HepG2 (cell line): ENCODE measurements around the gene MGST1. TPM values are rescaled to one million over a fixed set of nuclear protein-coding genes. Genes with fewer than 3 reads are reported as not detected.

Experiments
- ATAC-seq: fragments of 200-7000 bp; cut with Tn5 transposase; 3 replicates; pipeline ENCODE4 v1.9.1; 2020; ENCODE audit warnings: mild to moderate bottlenecking, moderate library complexity
- BruUV-seq: library from RNA; stranded (reverse); fragments of 400-500 nt; replicated peaks from 2 replicates; lab custom pipeline; 2021; lab: Mats Ljungman, UMichigan
- CTCF ChIA-PET: fragments of 300-600 bp; formaldehyde crosslinking; extraction: SDS; loops from one replicate; lab custom pipeline; 2021; ENCODE audit warnings: low total read pairs, inconsistent platforms, low intra/inter-chr PET ratio; lab: Yijun Ruan, JAX
- POLR2A ChIA-PET: fragments of 350-600 bp; sonication (Branson Sonifier 250); formaldehyde crosslinking; loops from one replicate; lab custom pipeline; 2020; ENCODE audit warnings: antibody characterized with exemption, inconsistent platforms; lab: Yijun Ruan, JAX
- DNase-seq: peaks from one replicate; pipeline ENCODE4 v3.0.0-alpha.2; 2015; ENCODE audit warnings: low spot score
- FAIRE-seq: peaks from 3 replicates; lab custom pipeline; 2011; peaks lifted over from hg19 to GRCh38; lab: Jason Lieb, UNC
- H2AFZ ChIP-seq: one replicate; pipeline ENCODE4 v1.6.1; 2011; ENCODE audit warnings: low read length, inconsistent platforms
- H3K27ac ChIP-seq: fragments of 300-600 bp; 3 replicates; pipeline ENCODE4 v1.8.0; 2011; ENCODE audit warnings: mixed run types, mild to moderate bottlenecking, mixed read lengths, low read length, inconsistent platforms; ENCODE audit not compliant: insufficient read depth; ENCODE audit errors: extremely low read length
- H3K27me3 ChIP-seq, 2 experiments: fragments of 200-600 bp in 1 of 2; 2 replicates in 1 of 2; 3 replicates in 1 of 2; pipeline versions ENCODE4 v1.6.0 to v1.8.0; 2011; ENCODE audit warnings: low read length in 2 of 2, mild to moderate bottlenecking in 2 of 2, moderate library complexity in 2 of 2, inconsistent platforms in 1 of 2; ENCODE audit not compliant: insufficient read depth in 2 of 2, control insufficient read depth in 1 of 2
- H3K36me3 ChIP-seq, 2 experiments: fragments of 200-600 bp in 1 of 2; replicated peaks in 1 of 2; 2 replicates in 1 of 2; 3 replicates in 1 of 2; pipeline versions ENCODE4 v1.5.1 to v1.8.0; 2011; ENCODE audit warnings: low read length in 2 of 2, inconsistent platforms in 1 of 2; ENCODE audit not compliant: insufficient read depth in 2 of 2, control insufficient read depth in 1 of 2
- H3K4me1 ChIP-seq: 2 replicates; pipeline ENCODE4 v1.5.1; 2012; ENCODE audit warnings: low read length, inconsistent platforms; ENCODE audit not compliant: insufficient read depth
- H3K4me2 ChIP-seq: 2 replicates; pipeline ENCODE4 v1.6.0; 2011; ENCODE audit warnings: low read depth, low read length, inconsistent platforms
- H3K4me3 ChIP-seq, 3 experiments: fragments of 200-600 bp in 1 of 3; sonication (generic), shearing (Covaris generic) in 1 of 3; replicated peaks in 1 of 3; 2 replicates each; pipeline ENCODE4 v1.5.1; 2011 to 2016; ENCODE audit warnings: low read length in 3 of 3, inconsistent platforms in 2 of 3, low read depth in 2 of 3, mild to moderate bottlenecking in 2 of 3, control low read depth in 1 of 3, mixed read lengths in 1 of 3; ENCODE audit not compliant: insufficient read depth in 1 of 3
- H3K79me2 ChIP-seq: one replicate; pipeline ENCODE4 v1.6.1; 2011; ENCODE audit warnings: low read length, inconsistent platforms; ENCODE audit not compliant: insufficient read depth
- H3K9ac ChIP-seq: 2 replicates; pipeline ENCODE4 v1.6.0; 2011; ENCODE audit warnings: mild to moderate bottlenecking, low read depth, low read length, inconsistent platforms; ENCODE audit not compliant: insufficient read depth
- H3K9me3 ChIP-seq: 2 replicates; pipeline ENCODE4 v1.5.1; 2012; ENCODE audit warnings: mild to moderate bottlenecking, low read length
- H4K20me1 ChIP-seq: 2 replicates; pipeline ENCODE4 v1.6.0; 2011; ENCODE audit warnings: inconsistent platforms, mild to moderate bottlenecking, low read length, moderate library complexity; ENCODE audit not compliant: insufficient read depth
- CBX1 ChIP-seq: IDR thresholded peaks from one replicate; pipeline ENCODE4 v1.6.1; 2016; ENCODE audit warnings: antibody characterized with exemption, low read depth
- CCAR2 ChIP-seq: fragments of 200-400 bp; formaldehyde crosslinking; optimal IDR thresholded peaks from 2 replicates; pipeline ENCODE3; 2018; ENCODE audit warnings: low read depth, mild to moderate bottlenecking, low read length, moderate library complexity
- CEBPB ChIP-seq: IDR thresholded peaks from 2 replicates; pipeline ENCODE4 v1.6.1; 2011; ENCODE audit warnings: low read depth, low read length, improper control_type of control experiment, borderline replicate concordance
- CEBPG ChIP-seq: IDR thresholded peaks from 2 replicates; pipeline ENCODE4 v1.6.1; 2016
- DNMT3B ChIP-seq: conservative IDR thresholded peaks from 2 replicates; pipeline ENCODE4 v1.6.1; 2016; ENCODE audit warnings: missing biosample characterization, control low read depth
- DRAP1 ChIP-seq: IDR thresholded peaks from 2 replicates; pipeline ENCODE4 v1.6.1; 2016; ENCODE audit warnings: missing genetic modification reagents, missing compliant biosample characterization
- HMG20B ChIP-seq: conservative IDR thresholded peaks from 2 replicates; pipeline ENCODE4 v1.6.1; 2016; ENCODE audit warnings: missing genetic modification reagents, missing compliant biosample characterization
- NFE2L2 ChIP-seq: fragments of 150-350 bp; IDR thresholded peaks from 2 replicates; pipeline ENCODE4 v1.6.1; 2014; ENCODE audit warnings: low read length
- PATZ1 ChIP-seq: sonication (generic); formaldehyde crosslinking; IDR thresholded peaks from 2 replicates; pipeline ENCODE4 v1.4.0; 2020; ENCODE audit warnings: missing genetic modification reagents
- PRMT3 ChIP-seq: sonication (generic); formaldehyde crosslinking; IDR thresholded peaks from 2 replicates; pipeline ENCODE4 v1.8.1; 2022; ENCODE audit warnings: low read depth, mild to moderate bottlenecking, moderate library complexity, missing genetic modification reagents, borderline replicate concordance
- SOX5 ChIP-seq: IDR thresholded peaks from 2 replicates; pipeline ENCODE4 v1.6.1; 2016; ENCODE audit warnings: borderline replicate concordance
- TEAD3 ChIP-seq: optimal IDR thresholded peaks from 2 replicates; pipeline ENCODE3; 2016; ENCODE audit warnings: borderline replicate concordance
- U2AF1 ChIP-seq: fragments of 200-400 bp; formaldehyde crosslinking; optimal IDR thresholded peaks from 2 replicates; pipeline ENCODE3; 2017; ENCODE audit warnings: mild to moderate bottlenecking, low read depth, low read length
- ZBTB49 ChIP-seq: sonication (generic); formaldehyde crosslinking; IDR thresholded peaks from 2 replicates; pipeline ENCODE4 v1.4.0; 2020; ENCODE audit warnings: missing genetic modification reagents, borderline replicate concordance
- ZEB1 ChIP-seq: IDR thresholded peaks from 2 replicates; pipeline ENCODE4 v1.6.1; 2012; ENCODE audit warnings: mild to moderate bottlenecking, low read depth, inconsistent platforms; ENCODE audit not compliant: insufficient replicate concordance
- ZNF20 ChIP-seq: sonication (generic); formaldehyde crosslinking; IDR thresholded peaks from 2 replicates; pipeline ENCODE4 v1.4.0; 2020; ENCODE audit warnings: mild to moderate bottlenecking, moderate library complexity, missing genetic modification reagents
- ZNF335 ChIP-seq: sonication (generic); formaldehyde crosslinking; IDR thresholded peaks from 2 replicates; pipeline ENCODE4 v1.4.0; 2020; ENCODE audit warnings: missing genetic modification reagents
- ZNF33A ChIP-seq: sonication (generic); formaldehyde crosslinking; IDR thresholded peaks from 2 replicates; pipeline ENCODE4 v1.5.1; 2020; ENCODE audit warnings: missing genetic modification reagents, mild to moderate bottlenecking, moderate library complexity, borderline replicate concordance
- ZNF367 ChIP-seq: sonication (generic); formaldehyde crosslinking; IDR thresholded peaks from 2 replicates; pipeline ENCODE4 v1.4.0; 2020; ENCODE audit warnings: missing genetic modification reagents, borderline replicate concordance
- ZNF460 ChIP-seq: sonication (generic); formaldehyde crosslinking; IDR thresholded peaks from 2 replicates; pipeline ENCODE4 v1.5.1; 2020; ENCODE audit warnings: missing genetic modification reagents, mild to moderate bottlenecking, borderline replicate concordance
- ZNF660 ChIP-seq: sonication (generic); formaldehyde crosslinking; IDR thresholded peaks from 2 replicates; pipeline ENCODE4 v1.5.1; 2020; ENCODE audit warnings: mild to moderate bottlenecking, low read depth, missing genetic modification reagents, borderline replicate concordance
- ZNF749 ChIP-seq: sonication (generic); formaldehyde crosslinking; IDR thresholded peaks from 2 replicates; pipeline ENCODE4 v1.8.0; 2022; ENCODE audit warnings: mild to moderate bottlenecking, missing genetic modification reagents, moderate library complexity, borderline replicate concordance
- WGBS: methylation state at CpG from one replicate; pipeline ENCODE4 v1.1.6; 2017; ENCODE audit warnings: low lambda C conversion rate; 5-methylcytosine and 5-hydroxymethylcytosine counted together
- in situ Hi-C: cut with HindIII; loops from 2 replicates; pipeline ENCODE4 v1.10.0; 2017; ENCODE audit warnings: low pct_unique_long_range_greater_than_20kb; ENCODE audit not compliant: extremely low pct_ligation_motif_present
- intact Hi-C: fragments of 100-400 bp; cut with micrococcal nuclease; formaldehyde crosslinking; loops from one replicate; pipeline ENCODE4 v1.10.0; 2022; ENCODE audit not compliant: unreplicated experiment
- polyA plus RNA-seq, 8 experiments: library from polyadenylated mRNA; depleted of rRNA in 3 of 8; stranded (reverse) in 7 of 8; unstranded in 1 of 8; fragments of >200 nt; fragmentation: Illumina TruSeq in 4 of 8; extraction: Trizol in 4 of 8; gene quantifications; 2 replicates each; pipeline versions ENCODE4 v1.2.1 to v1.2.3, GENCODE V29; 2011 to 2016; ENCODE audit warnings: low read depth in 4 of 8, missing spikeins in 1 of 8, mixed read lengths in 1 of 8; ENCODE audit not compliant: insufficient read depth in 1 of 8
- total RNA-seq, 5 experiments: library from RNA; depleted of rRNA; stranded (reverse); fragments of >200 nt; fragmentation: Illumina TruSeq; extraction: Trizol; gene quantifications; 2 replicates each; pipeline ENCODE4 v1.2.3, GENCODE V29; 2016; ENCODE audit warnings: low read depth in 1 of 5

The MGST1 gene
- total and polyA plus RNA-seq, 2 of the 13 experiments (the other 11 are each of a cell fraction or from before 2014, with no cell fraction given), result 119 to 152 TPM

DNA sequence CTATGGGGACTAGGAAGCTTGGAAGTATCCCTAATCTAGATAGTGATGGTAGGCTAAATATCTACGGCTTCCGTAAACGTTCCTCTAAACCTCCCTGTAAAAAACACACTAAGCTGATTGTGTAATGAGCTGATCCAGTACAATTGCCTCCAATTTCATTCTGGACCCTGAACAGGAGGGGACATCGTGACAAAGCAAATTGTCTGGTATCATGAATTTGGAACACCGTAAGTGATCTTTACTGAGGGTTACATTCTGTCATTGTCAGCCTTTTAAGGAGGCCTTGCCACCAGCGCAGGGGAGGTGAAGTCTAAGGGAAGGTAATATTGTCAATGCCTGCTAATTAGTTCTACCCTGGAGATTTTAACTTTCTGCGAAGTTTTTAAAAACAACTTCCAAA, 487 bp upstream of the MGST1 start:
- DNase-seq (peak; percentile 62), ATAC-seq (peak; percentile 32), FAIRE-seq (peak; percentile 21)
- 2% methylated on average over 6 of the region's 7 CpGs for WGBS
- no peaks in the 10 kb centered on the region for H3K36me3 ChIP-seq
- no peaks in the 10 kb centered on the region; the same call in 1 of the 2 replicates for H4K20me1 ChIP-seq
- no peaks in the 10 kb centered on the region for H3K9me3 ChIP-seq
- H3K9ac ChIP-seq, result peak overlapping the region; percentile 81
- peak overlapping the region; percentile 85 for H2AFZ ChIP-seq
- peak overlapping the region; percentile 74 to 76 (median 75) for H3K4me3 ChIP-seq
- peaks cover 60% of the 10 kb centered on the region for H3K4me1 ChIP-seq
- no peaks in the 10 kb centered on the region for H3K27me3 ChIP-seq
- peaks cover 40% of the 10 kb centered on the region for H3K79me2 ChIP-seq
- in situ Hi-C loops (no loop called here), intact Hi-C loops (no loop called here)
- peak overlapping the region; percentile 88 for H3K4me2 ChIP-seq
- ChIA-PET CTCF (no interaction called here), POLR2A (no interaction called here)
- BruUV-seq, result TSS peak; percentile 91
- H3K27ac ChIP-seq, result peak overlapping the region; percentile 87
- TF ChIP-seq CEBPB (peak; percentile 56), DNMT3B (CRISPR knock-in tag) (0 out of 2 replicates have a peak, but pooled peaks have one; percentile 12), ZEB1 (no peak), PATZ1 (no peak), PRMT3 (CRISPR knock-in tag) (no peak), TEAD3 (CRISPR knock-in tag) (peak; percentile 39), ZNF20 (CRISPR knock-in tag) (no peak), HMG20B (CRISPR knock-in tag) (no peak), ZBTB49 (CRISPR knock-in tag) (no peak), DRAP1 (CRISPR knock-in tag) (no peak), CEBPG (CRISPR knock-in tag) (peak; percentile 64; the same call in 1 of the 2 replicates), NFE2L2 (peak; percentile 54; the same call in 1 of the 2 replicates), ZNF460 (CRISPR knock-in tag) (no peak), ZNF33A (no peak), ZNF749 (CRISPR knock-in tag) (no peak), CBX1 (peak; percentile 3), ZNF660 (CRISPR knock-in tag) (no peak), ZNF335 (CRISPR knock-in tag) (no peak; the same call in 1 of the 2 replicates), SOX5 (CRISPR knock-in tag) (0 out of 2 replicates have a peak, but pooled peaks have one; percentile 9), CCAR2 (no peak), U2AF1 (no peak), ZNF367 (CRISPR knock-in tag) (no peak)
